GM12874 (cell line): ENCODE measurements around the gene ZBTB46.

ENCODE experiments used
- TF ChIP-seq, protein P1 (sequence below): IDR thresholded peaks from 2 replicates; pipeline ENCODE4 v1.5.1; 2011; ENCODE audit warnings: low read depth, mild to moderate bottlenecking, control low read depth, low read length, moderate library complexity; ENCODE audit not compliant: insufficient read depth

The ZBTB46 gene

GRCh38 chr20:63752411-63753101 is 78.5 kb downstream of the ZBTB46 start:
- TF ChIP-seq, protein P1, sequence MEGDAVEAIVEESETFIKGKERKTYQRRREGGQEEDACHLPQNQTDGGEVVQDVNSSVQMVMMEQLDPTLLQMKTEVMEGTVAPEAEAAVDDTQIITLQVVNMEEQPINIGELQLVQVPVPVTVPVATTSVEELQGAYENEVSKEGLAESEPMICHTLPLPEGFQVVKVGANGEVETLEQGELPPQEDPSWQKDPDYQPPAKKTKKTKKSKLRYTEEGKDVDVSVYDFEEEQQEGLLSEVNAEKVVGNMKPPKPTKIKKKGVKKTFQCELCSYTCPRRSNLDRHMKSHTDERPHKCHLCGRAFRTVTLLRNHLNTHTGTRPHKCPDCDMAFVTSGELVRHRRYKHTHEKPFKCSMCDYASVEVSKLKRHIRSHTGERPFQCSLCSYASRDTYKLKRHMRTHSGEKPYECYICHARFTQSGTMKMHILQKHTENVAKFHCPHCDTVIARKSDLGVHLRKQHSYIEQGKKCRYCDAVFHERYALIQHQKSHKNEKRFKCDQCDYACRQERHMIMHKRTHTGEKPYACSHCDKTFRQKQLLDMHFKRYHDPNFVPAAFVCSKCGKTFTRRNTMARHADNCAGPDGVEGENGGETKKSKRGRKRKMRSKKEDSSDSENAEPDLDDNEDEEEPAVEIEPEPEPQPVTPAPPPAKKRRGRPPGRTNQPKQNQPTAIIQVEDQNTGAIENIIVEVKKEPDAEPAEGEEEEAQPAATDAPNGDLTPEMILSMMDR = no peak

DNA sequence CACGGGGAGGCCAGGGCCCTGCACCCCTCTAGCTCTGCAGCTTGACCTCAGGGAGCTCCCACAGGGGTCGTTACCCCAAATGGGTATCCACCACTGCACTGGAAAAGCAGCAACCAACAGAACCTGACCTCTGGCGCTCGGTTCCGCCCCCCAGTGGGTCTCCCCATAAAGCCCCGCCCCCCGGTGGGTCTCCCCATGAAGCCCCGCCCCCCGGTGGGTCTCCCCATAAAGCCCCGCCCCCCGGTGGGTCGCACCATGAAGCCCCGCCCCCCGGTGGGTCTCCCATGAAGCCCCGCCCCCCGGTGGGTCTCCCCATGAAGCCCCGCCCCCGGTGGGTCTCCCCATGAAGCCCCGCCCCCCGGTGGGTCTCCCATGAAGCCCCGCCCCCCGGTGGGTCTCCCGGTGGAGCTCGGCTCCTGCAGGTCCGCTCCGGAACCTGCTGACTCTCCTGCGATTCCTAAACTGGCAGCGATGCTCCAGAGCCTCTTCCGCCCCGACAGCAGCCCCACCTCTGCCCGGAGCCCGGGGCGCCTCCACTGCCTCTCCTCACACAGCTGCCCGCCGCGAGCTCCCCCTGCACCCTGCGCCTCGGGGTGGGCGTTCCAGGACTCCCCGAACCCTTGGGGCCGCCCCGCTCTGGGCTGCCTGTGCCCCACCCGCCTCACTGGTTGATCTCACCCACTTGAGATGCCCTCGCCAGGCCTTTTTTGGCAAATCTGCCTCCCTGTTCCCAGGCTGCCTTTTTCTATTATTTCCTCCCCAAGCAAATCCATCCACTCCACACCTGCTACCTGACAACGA is 79.4 kb downstream of the ZBTB46 start:
- TF ChIP-seq, protein P1 = no peak

- TF ChIP-seq, protein P1 = no peak
Observed at GRCh38 chr20:63750807-63751470, 80.1 kb downstream of the ZBTB46 start.

DNA sequence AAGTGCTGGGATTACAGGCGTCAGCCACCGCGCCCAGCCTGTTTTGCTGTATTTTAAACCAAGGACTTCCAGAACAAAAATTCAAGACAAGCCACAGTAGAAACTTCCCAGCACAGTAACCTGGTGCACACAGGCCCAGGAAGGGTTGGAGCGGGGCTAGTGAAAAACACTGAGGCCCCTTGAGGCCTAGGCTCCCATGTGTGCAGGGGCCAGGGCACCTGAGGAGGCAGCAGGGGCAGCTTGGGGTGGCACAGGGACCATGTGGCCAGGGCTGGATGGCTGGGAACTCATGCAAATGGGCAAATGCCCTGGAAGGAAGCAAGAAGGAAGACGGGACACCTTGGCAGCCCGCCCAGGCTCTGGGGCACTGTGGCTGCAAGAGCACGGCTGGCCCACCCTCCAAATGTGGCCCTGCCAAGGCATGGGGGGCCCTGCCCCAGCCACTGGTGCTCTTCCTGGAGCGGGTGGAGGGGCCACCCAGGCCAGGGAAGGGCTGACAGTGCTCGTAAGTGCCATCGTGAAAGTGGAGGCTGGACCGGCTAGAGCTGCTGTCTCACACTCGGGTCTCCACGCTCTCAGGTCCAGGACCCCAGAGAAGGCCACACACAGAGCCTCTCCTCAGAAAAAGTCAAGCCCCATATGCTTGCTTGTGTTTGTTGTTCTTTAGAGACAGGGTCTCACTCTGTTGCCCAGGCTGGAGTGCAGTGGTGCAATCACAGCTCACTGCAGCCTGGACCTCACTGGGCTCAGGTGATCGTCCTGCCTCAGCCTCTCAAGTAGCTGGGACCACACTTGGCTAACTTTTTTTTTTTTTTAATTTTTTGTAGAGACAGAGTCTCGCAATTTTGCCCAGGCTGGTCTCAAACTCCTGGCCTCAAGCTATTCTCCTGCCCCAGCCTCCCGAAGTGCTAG is 81.2 kb downstream of the ZBTB46 start:
- TF ChIP-seq, protein P1 = no peak

DNA sequence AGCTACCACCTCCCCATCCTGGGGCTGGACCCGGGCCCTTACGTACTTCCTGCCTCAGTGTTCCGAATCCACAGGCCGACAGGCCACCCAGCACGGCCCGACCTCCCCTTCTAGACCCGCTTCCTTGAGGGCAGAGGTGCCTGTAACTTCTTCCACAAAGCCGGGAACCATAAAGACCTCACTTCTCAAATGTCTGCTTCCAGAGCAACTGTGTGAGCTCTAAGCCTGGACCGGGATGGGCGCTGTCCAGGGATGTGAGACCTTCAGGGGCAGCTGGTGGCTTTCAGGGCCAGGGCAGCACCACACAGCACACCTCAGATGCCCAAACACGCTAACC is 82.2 kb downstream of the ZBTB46 start:
- TF ChIP-seq, protein P1 = no peak

GRCh38 chr20:63748070-63748933 is 82.8 kb downstream of the ZBTB46 start:
- TF ChIP-seq, protein P1 = no peak
